Choroid plexus epithelial cell (primary cell): ENCODE data around the gene RBP5.

Experiments used
- DNase-seq: peaks from one replicate; pipeline ENCODE4 v3.0.0-alpha.2; 2010; ENCODE audit warnings: low read depth
- H3K4me3 ChIP-seq: 2 replicates; pipeline ENCODE4 v1.5.1; 2011; ENCODE audit warnings: low read depth, mild to moderate bottlenecking, control low read depth, low read length, moderate library complexity
- CTCF ChIP-seq: conservative IDR thresholded peaks from 2 replicates; pipeline ENCODE4 v1.5.1; 2011; ENCODE audit warnings: low read depth, mild to moderate bottlenecking, control low read depth, inconsistent platforms, low read length, moderate library complexity

The RBP5 gene

GRCh38 chr12:7125632-7126227 is 3.0 kb downstream of the RBP5 start:
- no peak for DNase-seq
- H3K4me3 ChIP-seq, result no peak overlapping the region
- no peak for TF ChIP-seq CTCF

- TF ChIP-seq CTCF, result no peak
- no peak for DNase-seq
- H3K4me3 ChIP-seq, result no peak overlapping the region
Observed at GRCh38 chr12:7123806-7124522, 4.7 kb downstream of the RBP5 start.

- TF ChIP-seq CTCF, result no peak
- no peak overlapping the region for H3K4me3 ChIP-seq
- DNase-seq, result peak; percentile 6
Observed at GRCh38 chr12:7122811-7123769, 5.6 kb downstream of the RBP5 start.

GRCh38 chr12:7121324-7121723 is 7.4 kb downstream of the RBP5 start:
- no peak for TF ChIP-seq CTCF
- DNase-seq, result no peak
- no peak overlapping the region for H3K4me3 ChIP-seq

- DNase-seq, result no peak
- H3K4me3 ChIP-seq, result no peak overlapping the region
- TF ChIP-seq CTCF, result no peak
Observed at GRCh38 chr12:7120166-7120565, 8.5 kb downstream of the RBP5 start.

- DNase-seq, result no peak
- TF ChIP-seq CTCF, result no peak
- H3K4me3 ChIP-seq, result no peak overlapping the region
Observed at GRCh38 chr12:7118881-7119280, 9.8 kb downstream of the RBP5 start.
